Suppressor macrophage (primary cell): ENCODE data around the gene PPP6R1.

ENCODE experiments used
- DNase-seq, 4 experiments: peaks; one replicate each; pipeline ENCODE4 v3.0.0-alpha.2; 2020 to 2022

PPP6R1 gene

GRCh38 chr19:55181740-55182139 is 77.1 kb downstream of the PPP6R1 start:
- no peak for DNase-seq
